ENCODE results near the gene FCRL2.
A peak's percentile ranks its signal among the peaks of the same experiment; 100 is the strongest.

The FCRL2 gene

GRCh38 chr1:157776971-157777391 is at the start of gene FCRL2:
Gene FCRL2 (minus strand): TSS chr1:157777132. CDS start chr1:157777073, 59 bp downstream.
- Histone ChIP-seq H3K9ac (ENCODE audit: low read length) (no peak within 1 kb of the TSS; the same call in 1 of the 2 replicates), H3K4me1 (ENCODE audit: low read length) (peaks cover 98% of the 10 kb centered on the region), H3K79me2 (ENCODE audit: low read length) (no peaks in the 10 kb centered on the region), H3K27me3 (ENCODE audit: low read depth, low read length) (peaks cover 36% of the 10 kb centered on the region), H3K4me3 (ENCODE audit: low read length) (peak within 1 kb of the TSS; percentile 24), H2AFZ (ENCODE audit: low read depth, low read length) (no peak within 1 kb of the TSS), H3K27ac (ENCODE audit: low read length) (peak within 1 kb of the TSS; percentile 10; the same call in 1 of the 2 replicates), H4K20me1 (ENCODE audit: insufficient read depth, low read length) (no peaks in the 10 kb centered on the region), H3K9me3 (ENCODE audit: insufficient read depth, low read length) (no peaks in the 10 kb centered on the region), H3K36me3 (replicated peaks; ENCODE audit: low read depth, low read length) (no peaks in the 10 kb centered on the region), H3K4me2 (ENCODE audit: low read length) (peak within 1 kb of the TSS; percentile 61)
- TF ChIP-seq CTCF (IDR thresholded peaks at IDR 0.05; ENCODE audit: low read depth, low read length) (no peak), EZH2phosphoT487 (IDR thresholded peaks at IDR 0.05; ENCODE audit: low read depth) (no peak)

DNA sequence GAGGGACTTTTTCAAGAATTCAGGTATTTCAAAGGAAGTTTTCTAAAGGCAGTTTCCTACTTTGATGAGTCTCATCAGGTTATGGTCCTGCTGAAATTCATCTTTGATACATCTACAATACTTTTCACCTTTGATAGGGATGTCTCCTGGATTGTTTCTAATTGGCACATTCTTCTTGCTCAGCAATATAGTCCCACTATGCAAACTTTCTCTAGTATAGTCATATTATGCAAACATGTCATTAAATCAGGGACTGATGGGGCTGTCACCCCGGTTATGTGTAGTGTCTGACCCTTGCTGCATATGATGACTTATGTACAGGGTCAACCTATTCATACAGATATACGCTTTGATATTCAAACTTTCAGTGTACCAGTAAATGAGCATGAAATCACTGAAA is 43.4 kb upstream of the FCRL2 start:
- Histone ChIP-seq H3K9me3 (ENCODE audit: insufficient read depth, low read length) (no peaks in the 10 kb centered on the region), H3K27me3 (ENCODE audit: low read depth, low read length) (0 out of 2 replicates have a peak, but pooled peaks cover 8% of the 10 kb centered on the region), H3K9ac (ENCODE audit: low read length) (no peak overlapping the region), H3K4me3 (ENCODE audit: low read length) (no peak overlapping the region), H3K27ac (ENCODE audit: low read length) (no peak overlapping the region), H3K79me2 (ENCODE audit: low read length) (no peaks in the 10 kb centered on the region), H3K4me2 (ENCODE audit: low read length) (peak overlapping the region; percentile 51), H3K4me1 (ENCODE audit: low read length) (peaks cover 10% of the 10 kb centered on the region), H3K36me3 (replicated peaks; ENCODE audit: low read depth, low read length) (no peaks in the 10 kb centered on the region), H4K20me1 (ENCODE audit: insufficient read depth, low read length) (no peaks in the 10 kb centered on the region), H2AFZ (ENCODE audit: low read depth, low read length) (0 out of 2 replicates have a peak overlapping the region, but pooled peaks have one; percentile 18)
- TF ChIP-seq CTCF (IDR thresholded peaks at IDR 0.05; ENCODE audit: low read depth, low read length): no peak
- TF ChIP-seq EZH2phosphoT487 (IDR thresholded peaks at IDR 0.05; ENCODE audit: low read depth): no peak

GRCh38 chr1:157819896-157820295 is 43.0 kb upstream of the FCRL2 start, which contains the start of gene FCRL1:
Gene FCRL1 (minus strand): TSS chr1:157820120. CDS start chr1:157820037, 83 bp downstream.
- 0 out of 2 replicates have a peak, but pooled peaks cover 8% of the 10 kb centered on the region for H3K27me3 ChIP-seq (ENCODE audit: low read depth, low read length)
- H3K4me1 ChIP-seq (ENCODE audit: low read length): peaks cover 10% of the 10 kb centered on the region
- no peaks in the 10 kb centered on the region for H3K9me3 ChIP-seq (ENCODE audit: insufficient read depth, low read length)
- H3K27ac ChIP-seq (ENCODE audit: low read length): no peak within 1 kb of the TSS
- H3K4me3 ChIP-seq (ENCODE audit: low read length): peak within 1 kb of the TSS; percentile 27; the same call in 1 of the 2 replicates
- no peaks in the 10 kb centered on the region for H3K36me3 ChIP-seq (replicated peaks; ENCODE audit: low read depth, low read length)
- peak within 1 kb of the TSS; percentile 51 for H3K4me2 ChIP-seq (ENCODE audit: low read length)
- H3K9ac ChIP-seq (ENCODE audit: low read length): no peak within 1 kb of the TSS
- H2AFZ ChIP-seq (ENCODE audit: low read depth, low read length): 0 out of 2 replicates have a peak within 1 kb of the TSS, but pooled peaks have one; percentile 18
- H4K20me1 ChIP-seq (ENCODE audit: insufficient read depth, low read length): no peaks in the 10 kb centered on the region
- H3K79me2 ChIP-seq (ENCODE audit: low read length): no peaks in the 10 kb centered on the region
- TF ChIP-seq EZH2phosphoT487 (IDR thresholded peaks at IDR 0.05; ENCODE audit: low read depth): no peak
- no peak for TF ChIP-seq CTCF (IDR thresholded peaks at IDR 0.05; ENCODE audit: low read depth, low read length)

DNA sequence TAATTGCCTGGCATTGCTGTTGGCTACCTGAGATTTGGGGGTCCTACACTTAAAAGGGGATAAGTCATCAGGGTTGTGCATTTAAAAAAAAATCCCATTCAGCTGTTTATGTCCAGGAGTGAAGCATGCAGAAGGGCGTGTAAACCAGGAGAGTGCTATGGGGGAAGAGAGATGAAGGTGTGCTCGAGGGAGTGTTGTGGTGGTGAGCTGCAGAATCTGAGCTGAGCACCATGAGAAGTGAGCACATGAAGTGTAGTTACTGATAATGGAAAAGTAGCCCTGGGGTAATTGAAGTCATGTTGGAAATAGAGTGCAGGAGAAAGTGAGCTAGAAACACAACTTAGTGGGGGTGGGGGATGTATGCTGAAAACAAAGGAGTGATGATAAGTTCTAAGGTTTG is 42.3 kb upstream of the FCRL2 start:
- no peak overlapping the region for H3K27ac ChIP-seq (ENCODE audit: low read length)
- 0 out of 2 replicates have a peak, but pooled peaks cover 3% of the 10 kb centered on the region for H3K27me3 ChIP-seq (ENCODE audit: low read depth, low read length)
- no peaks in the 10 kb centered on the region for H3K79me2 ChIP-seq (ENCODE audit: low read length)
- no peak overlapping the region for H2AFZ ChIP-seq (ENCODE audit: low read depth, low read length)
- no peak for TF ChIP-seq EZH2phosphoT487 (IDR thresholded peaks at IDR 0.05; ENCODE audit: low read depth)
- TF ChIP-seq CTCF (IDR thresholded peaks at IDR 0.05; ENCODE audit: low read depth, low read length): no peak
- peaks cover 10% of the 10 kb centered on the region for H3K4me1 ChIP-seq (ENCODE audit: low read length)
- H3K9me3 ChIP-seq (ENCODE audit: insufficient read depth, low read length): peaks cover 6% of the 10 kb centered on the region; the same call in 1 of the 2 replicates
- H3K9ac ChIP-seq (ENCODE audit: low read length): no peak overlapping the region
- H3K4me3 ChIP-seq (ENCODE audit: low read length): no peak overlapping the region
- H3K4me2 ChIP-seq (ENCODE audit: low read length): no peak overlapping the region
- H3K36me3 ChIP-seq (replicated peaks; ENCODE audit: low read depth, low read length): no peaks in the 10 kb centered on the region
- no peaks in the 10 kb centered on the region for H4K20me1 ChIP-seq (ENCODE audit: insufficient read depth, low read length)
